Tibial nerve (tissue), 4 donors: ENCODE data around the gene SHC2. TPM values are rescaled to one million over a fixed set of nuclear protein-coding genes. Genes with fewer than 3 reads are reported as not detected.

Source experiments
- DNase-seq, 2 donors: peaks; one replicate each; pipeline ENCODE4 v3.0.0-alpha.2; 2019; ENCODE audit warnings: low spot score in 2 of 2
- H3K27ac ChIP-seq, 4 donors: fragments of 200-600 bp; sonication (generic) in 3 of 4; one replicate each; pipeline ENCODE4 v1.5.1; 2017 to 2019; ENCODE audit warnings: mild to moderate bottlenecking in 1 of 4
- H3K27me3 ChIP-seq, 2 donors: fragments of 200-600 bp; sonication (generic) in 1 of 2; one replicate each; pipeline versions ENCODE4 v1.5.1 to v1.6.0; 2017 to 2019
- H3K36me3 ChIP-seq, 3 donors: fragments of 200-600 bp; sonication (generic); one replicate each; pipeline ENCODE4 v1.5.1; 2018 to 2019
- H3K4me1 ChIP-seq, 4 donors: fragments of 200-600 bp; sonication (generic) in 3 of 4; one replicate each; pipeline ENCODE4 v1.5.1; 2017 to 2019
- H3K4me3 ChIP-seq, 4 donors: fragments of 200-600 bp; sonication (generic) in 3 of 4; one replicate each; pipeline ENCODE4 v1.5.1; 2017 to 2019; ENCODE audit warnings: mild to moderate bottlenecking in 1 of 4, moderate library complexity in 1 of 4
- H3K9me3 ChIP-seq, 4 donors: fragments of 200-600 bp; sonication (generic) in 3 of 4; one replicate each; pipeline ENCODE4 v1.5.1; 2017 to 2019
- EP300 ChIP-seq, 2 donors: sonication (generic); formaldehyde crosslinking; IDR thresholded peaks; one replicate each; pipeline ENCODE4 v1.6.1; 2017; ENCODE audit warnings: antibody characterized with exemption in 2 of 2, mild to moderate bottlenecking in 1 of 2
- POLR2A ChIP-seq, 2 donors: fragments of 450-650 bp; IDR thresholded peaks; one replicate each; pipeline ENCODE4 v1.6.1; 2017; ENCODE audit warnings: antibody characterized with exemption in 2 of 2, mild to moderate bottlenecking in 2 of 2, moderate library complexity in 2 of 2
- WGBS, 2 donors: methylation state at CpG; one replicate each; pipeline ENCODE4 v1.1.5; 2018; 5-methylcytosine and 5-hydroxymethylcytosine counted together
- total RNA-seq, 4 donors: library from RNA; depleted of rRNA; stranded (reverse); fragments of >200 nt; gene quantifications; one replicate each; pipeline ENCODE4 v1.1.0, GENCODE V29; 2016
- TF ChIP-seq, protein P1 (sequence below), 5 experiments: fragments of 200-600 bp in 3 of 5; fragments of 450-650 bp in 2 of 5; sonication (generic) in 3 of 5; IDR thresholded peaks; one replicate each; pipeline ENCODE4 v1.5.1; 2016 to 2019; ENCODE audit warnings: antibody characterized with exemption in 5 of 5, mild to moderate bottlenecking in 3 of 5, moderate library complexity in 2 of 5

SHC2 gene
- total RNA-seq, 4 donors from 2014 or later = 13.5 to 41.1 (median 22.9) TPM

DNA sequence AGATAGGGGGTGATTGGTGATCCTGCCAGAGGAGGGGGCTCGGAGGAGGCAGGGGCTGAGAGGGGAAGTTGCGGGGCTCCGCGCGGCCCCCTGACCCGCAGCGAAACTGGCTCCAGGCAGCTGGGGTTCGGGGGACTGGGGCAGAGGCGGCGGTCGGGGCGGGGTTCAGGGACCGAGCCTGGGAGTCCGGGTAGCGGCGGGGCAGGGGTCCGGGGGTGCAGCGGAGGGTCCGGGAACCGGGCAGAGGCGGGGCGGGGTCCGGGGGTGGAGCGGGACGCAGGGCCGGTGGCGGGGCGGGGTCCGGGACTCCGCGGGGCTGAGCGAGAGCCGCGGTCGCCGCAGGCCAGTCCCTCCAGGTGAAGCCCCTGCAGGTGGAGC is 36.6 kb upstream of the SHC2 start:
- WGBS, 2 donors = 1 to 3% methylated on average over 14 to 30 of the region's 36 CpGs
- H3K9me3 ChIP-seq = no peaks in the 10 kb centered on the region
- no peak overlapping the region for H3K27ac ChIP-seq
- H3K36me3 ChIP-seq = no peaks in the 10 kb centered on the region
- TF ChIP-seq EP300 (IDR thresholded peaks at IDR 0.05) (no peak), POLR2A (IDR thresholded peaks at IDR 0.05) (no peak)
- TF ChIP-seq, protein P1, sequence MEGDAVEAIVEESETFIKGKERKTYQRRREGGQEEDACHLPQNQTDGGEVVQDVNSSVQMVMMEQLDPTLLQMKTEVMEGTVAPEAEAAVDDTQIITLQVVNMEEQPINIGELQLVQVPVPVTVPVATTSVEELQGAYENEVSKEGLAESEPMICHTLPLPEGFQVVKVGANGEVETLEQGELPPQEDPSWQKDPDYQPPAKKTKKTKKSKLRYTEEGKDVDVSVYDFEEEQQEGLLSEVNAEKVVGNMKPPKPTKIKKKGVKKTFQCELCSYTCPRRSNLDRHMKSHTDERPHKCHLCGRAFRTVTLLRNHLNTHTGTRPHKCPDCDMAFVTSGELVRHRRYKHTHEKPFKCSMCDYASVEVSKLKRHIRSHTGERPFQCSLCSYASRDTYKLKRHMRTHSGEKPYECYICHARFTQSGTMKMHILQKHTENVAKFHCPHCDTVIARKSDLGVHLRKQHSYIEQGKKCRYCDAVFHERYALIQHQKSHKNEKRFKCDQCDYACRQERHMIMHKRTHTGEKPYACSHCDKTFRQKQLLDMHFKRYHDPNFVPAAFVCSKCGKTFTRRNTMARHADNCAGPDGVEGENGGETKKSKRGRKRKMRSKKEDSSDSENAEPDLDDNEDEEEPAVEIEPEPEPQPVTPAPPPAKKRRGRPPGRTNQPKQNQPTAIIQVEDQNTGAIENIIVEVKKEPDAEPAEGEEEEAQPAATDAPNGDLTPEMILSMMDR (IDR thresholded peaks at IDR 0.05) = no peak
- H3K27me3 ChIP-seq = peaks cover 0 to 54% of the 10 kb centered on the region in 2 donors
- no peak overlapping the region for H3K4me3 ChIP-seq
- peaks cover 0 to 26% (median 2%) of the 10 kb centered on the region in 4 donors for H3K4me1 ChIP-seq
- DNase-seq = no peak

DNA sequence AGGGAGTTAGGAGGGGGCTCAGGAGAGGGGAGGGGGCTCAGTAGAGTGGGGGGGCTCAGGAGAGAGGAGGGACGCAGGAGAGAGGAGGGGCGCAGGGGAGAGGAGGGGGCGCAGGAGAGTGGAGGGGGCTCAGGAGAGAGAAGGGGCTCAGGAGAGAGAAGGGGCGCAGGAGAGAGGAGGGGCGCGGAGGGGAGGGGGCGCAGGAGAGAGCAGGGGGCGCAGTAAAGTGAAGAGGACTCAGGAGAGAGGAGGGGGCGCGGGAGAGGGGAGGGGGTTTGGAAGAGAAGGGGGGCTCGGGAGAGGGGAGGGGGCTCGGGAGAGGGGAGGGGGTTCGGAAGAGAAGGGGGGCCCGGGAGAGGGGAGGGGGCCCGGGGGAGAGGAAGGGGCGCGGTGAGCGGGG is 36.2 kb upstream of the SHC2 start:
- H3K27ac ChIP-seq = no peak overlapping the region
- peaks cover 0 to 54% of the 10 kb centered on the region in 2 donors for H3K27me3 ChIP-seq
- WGBS, 2 donors = 6% methylated on average over 10 to 13 of the region's 18 CpGs
- H3K36me3 ChIP-seq = no peaks in the 10 kb centered on the region
- peaks cover 0 to 26% (median 2%) of the 10 kb centered on the region in 4 donors for H3K4me1 ChIP-seq
- no peak for DNase-seq
- no peak overlapping the region for H3K4me3 ChIP-seq
- no peaks in the 10 kb centered on the region for H3K9me3 ChIP-seq
- no peak for TF ChIP-seq POLR2A (IDR thresholded peaks at IDR 0.05)
- no peak for TF ChIP-seq EP300 (IDR thresholded peaks at IDR 0.05)
- TF ChIP-seq, protein P1 (IDR thresholded peaks at IDR 0.05) = no peak

DNA sequence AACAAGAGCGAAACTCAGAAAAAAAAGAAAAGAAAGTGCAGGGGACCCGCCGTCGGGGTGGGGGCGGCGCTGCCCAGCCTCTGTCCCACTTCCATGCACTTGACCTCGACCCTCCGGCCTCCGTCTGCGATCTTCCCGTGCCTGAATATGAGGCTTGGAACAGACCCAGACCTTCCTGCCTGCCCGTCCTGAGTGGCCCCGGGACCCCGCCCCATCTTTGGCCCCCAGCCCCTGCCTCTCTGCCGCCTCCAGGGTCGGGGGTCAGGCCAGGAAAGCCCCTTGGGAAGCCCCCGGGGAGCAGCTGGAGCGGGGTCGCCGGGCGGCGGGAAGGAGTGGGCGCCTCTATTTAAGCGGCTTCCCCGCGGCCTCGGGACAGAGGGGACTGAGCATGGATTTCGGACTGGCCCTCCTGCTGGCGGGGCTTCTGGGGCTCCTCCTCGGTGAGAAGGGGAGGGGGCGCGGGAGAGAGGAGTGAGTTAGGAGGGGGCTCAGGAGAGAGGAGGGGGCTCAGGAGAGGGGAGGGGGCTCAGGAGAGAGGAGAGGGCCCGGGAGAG is 35.4 kb upstream of the SHC2 start, which contains the start of gene MADCAM1:
TSS of gene MADCAM1 (plus strand) at position 375 of the 554 bp plus-strand sequence. CDS start at position 389, 14 bp downstream.
- no peaks in the 10 kb centered on the region for H3K36me3 ChIP-seq
- no peaks in the 10 kb centered on the region for H3K9me3 ChIP-seq
- TF ChIP-seq EP300 (IDR thresholded peaks at IDR 0.05) (no peak), POLR2A (IDR thresholded peaks at IDR 0.05) (no peak)
- TF ChIP-seq, protein P1 (IDR thresholded peaks at IDR 0.05) = no peak
- WGBS, 2 donors = 7 to 8% methylated on average over 17 to 24 of the region's 33 CpGs
- no peak for DNase-seq
- H3K27me3 ChIP-seq = peaks cover 0 to 54% of the 10 kb centered on the region in 2 donors
- H3K27ac ChIP-seq = no peak within 1 kb of the TSS
- no peak within 1 kb of the TSS for H3K4me3 ChIP-seq
- H3K4me1 ChIP-seq = peaks cover 0 to 26% (median 2%) of the 10 kb centered on the region in 4 donors

DNA sequence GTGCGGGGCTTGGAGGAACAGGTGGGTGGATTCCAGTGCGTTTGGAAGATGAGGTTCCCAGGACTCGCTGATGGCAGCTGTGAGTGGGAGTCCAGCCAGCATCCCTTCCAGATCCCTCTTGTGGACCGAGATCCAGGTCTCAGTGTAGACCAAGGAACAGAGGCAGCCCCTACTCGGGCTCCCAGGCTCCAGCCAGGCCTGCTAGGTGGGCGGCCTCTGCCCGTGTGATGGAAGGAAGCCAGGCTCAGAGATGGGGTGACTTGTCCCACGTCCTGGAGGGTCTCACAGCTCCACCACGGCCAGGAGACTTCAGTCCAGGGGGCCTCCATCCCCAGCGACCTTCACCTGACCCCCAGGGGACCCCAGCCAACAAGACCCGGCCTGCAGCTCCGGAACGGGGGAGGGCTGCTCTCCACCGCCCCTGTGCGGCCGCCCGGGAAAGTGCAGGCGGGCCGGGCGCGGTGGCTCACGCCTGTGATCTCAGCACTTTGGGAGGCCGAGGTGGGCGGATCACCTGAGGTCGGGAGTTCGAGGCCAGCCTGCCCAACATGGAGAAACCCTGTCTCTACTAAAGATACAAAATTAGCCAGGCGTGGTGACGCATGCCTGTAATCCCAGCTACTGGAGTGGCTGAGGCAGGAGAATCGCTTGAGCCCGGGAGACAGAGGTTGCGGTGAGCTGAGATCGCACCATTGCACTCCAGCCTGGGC is 34.7 kb upstream of the SHC2 start:
- Histone ChIP-seq H3K4me1 (peaks cover 0 to 26% (median 2%) of the 10 kb centered on the region in 4 donors), H3K36me3 (no peaks in the 10 kb centered on the region), H3K4me3 (no peak overlapping the region), H3K27me3 (peaks cover 0 to 54% of the 10 kb centered on the region in 2 donors), H3K9me3 (no peaks in the 10 kb centered on the region), H3K27ac (no peak overlapping the region)
- 21 to 38% methylated on average over 13 to 21 of the region's 32 CpGs for WGBS, 2 donors
- DNase-seq = no peak
- TF ChIP-seq EP300 (IDR thresholded peaks at IDR 0.05) (no peak), POLR2A (IDR thresholded peaks at IDR 0.05) (no peak)
- TF ChIP-seq, protein P1 (IDR thresholded peaks at IDR 0.05) = peak in 4 of 5 experiments; percentile 34 to 67 (median 62)

DNA sequence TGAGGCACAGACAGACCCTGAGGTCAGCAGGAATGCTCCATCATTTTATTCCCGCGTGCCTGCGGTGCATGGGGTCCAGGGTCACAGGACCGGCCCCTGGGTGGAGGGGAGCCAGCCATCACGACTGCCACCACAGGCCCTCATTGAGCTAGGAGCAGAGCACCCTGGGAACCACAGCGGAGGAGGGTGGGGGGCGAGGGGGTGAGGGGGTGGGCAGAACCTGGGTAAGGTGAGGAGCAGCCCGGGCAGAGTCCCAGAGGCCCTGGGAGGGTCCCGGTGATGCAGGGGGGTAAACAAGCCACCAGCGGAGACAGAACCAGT is 34.2 kb upstream of the SHC2 start:
- Histone ChIP-seq H3K4me1 (peaks cover 0 to 29% (median 2%) of the 10 kb centered on the region in 4 donors), H3K27ac (no peak overlapping the region), H3K9me3 (no peaks in the 10 kb centered on the region), H3K36me3 (no peaks in the 10 kb centered on the region), H3K4me3 (no peak overlapping the region), H3K27me3 (peaks cover 0 to 54% of the 10 kb centered on the region in 2 donors)
- no peak for DNase-seq
- 49 to 66% methylated on average over 9 to 10 of the region's 10 CpGs for WGBS, 2 donors
- no peak for TF ChIP-seq EP300 (IDR thresholded peaks at IDR 0.05)
- TF ChIP-seq, protein P1 (IDR thresholded peaks at IDR 0.05) = no peak
- TF ChIP-seq POLR2A (IDR thresholded peaks at IDR 0.05) = no peak
